KOPT-K1 (cell line): Measurements from ENCODE around the gene GMDS.

Experiments
- H3K27ac ChIP-seq: fragments of 200-600 bp; sonication (generic); 2 replicates; pipeline ENCODE4 v1.5.1; 2016; ENCODE audit warnings: antibody characterized with exemption, mild to moderate bottlenecking, low read depth, low read length; ENCODE audit not compliant: poor library complexity, severe bottlenecking
- H3K36me3 ChIP-seq: fragments of 200-600 bp; sonication (generic); 2 replicates; pipeline ENCODE4 v1.5.1; 2017; ENCODE audit warnings: antibody characterized with exemption, mild to moderate bottlenecking, low read length, moderate library complexity; ENCODE audit not compliant: insufficient read depth
- H3K9me3 ChIP-seq: fragments of 200-600 bp; sonication (generic); 2 replicates; pipeline ENCODE4 v1.5.1; 2017; ENCODE audit warnings: antibody characterized with exemption, low read length, mild to moderate bottlenecking; ENCODE audit not compliant: insufficient read depth, poor library complexity, severe bottlenecking

The GMDS gene

DNA sequence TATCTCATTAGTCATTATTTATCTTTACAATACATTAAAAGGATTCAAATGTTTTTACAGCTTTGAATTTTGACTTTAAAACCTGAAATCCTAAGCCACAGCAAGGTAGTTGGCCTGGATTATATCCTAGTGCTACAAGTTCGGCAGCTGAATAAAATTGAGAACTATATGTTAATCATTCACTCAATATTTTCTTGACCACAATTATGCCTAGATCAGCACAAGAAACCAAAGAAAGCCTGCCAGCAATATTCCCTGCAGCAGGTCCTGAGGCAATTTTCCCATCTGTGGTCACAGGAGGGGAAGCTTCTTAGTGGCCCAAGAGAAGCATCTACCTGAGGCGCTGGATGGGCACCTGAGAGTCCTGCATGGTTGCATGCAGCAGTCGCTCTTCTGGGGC lies 183.5 kb downstream of the GMDS start:
- Histone ChIP-seq H3K27ac (no peak overlapping the region), H3K36me3 (no peaks in the 10 kb centered on the region), H3K9me3 (no peaks in the 10 kb centered on the region)

DNA sequence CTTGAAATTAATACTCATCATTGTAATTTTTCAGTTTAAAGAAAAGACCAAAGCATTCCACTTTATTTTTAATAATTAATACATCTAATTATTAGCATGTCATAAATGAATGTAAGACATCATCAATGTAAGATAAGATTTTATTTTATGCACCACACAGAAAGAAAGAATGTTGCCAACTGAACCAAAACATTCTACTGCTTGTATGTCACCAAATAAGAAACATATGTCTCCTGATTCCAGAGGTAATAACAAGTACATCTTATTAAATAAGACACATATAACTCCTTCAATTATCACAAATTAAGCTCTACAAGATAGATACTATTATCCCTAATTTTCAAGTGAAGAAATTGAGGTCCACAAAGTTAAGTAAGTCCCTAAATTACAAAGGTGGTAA lies 189.5 kb downstream of the GMDS start:
- no peak overlapping the region for H3K27ac ChIP-seq

GRCh38 chr6:2055143-2055542 lies 190.3 kb downstream of the GMDS start:
- Histone ChIP-seq H3K36me3 (no peaks in the 10 kb centered on the region), H3K9me3 (peaks cover 3% of the 10 kb centered on the region), H3K27ac (no peak overlapping the region)

More for the DNA sequence above, 189.5 kb downstream of the GMDS start:
- no peaks in the 10 kb centered on the region for H3K36me3 ChIP-seq
- H3K9me3 ChIP-seq: peaks cover 3% of the 10 kb centered on the region

GRCh38 chr6:2054516-2055067 lies 190.8 kb downstream of the GMDS start:
- Histone ChIP-seq H3K27ac (no peak overlapping the region), H3K36me3 (no peaks in the 10 kb centered on the region), H3K9me3 (peaks cover 3% of the 10 kb centered on the region)

GRCh38 chr6:2053691-2054090 lies 191.7 kb downstream of the GMDS start:
- Histone ChIP-seq H3K27ac (no peak overlapping the region), H3K9me3 (peaks cover 3% of the 10 kb centered on the region), H3K36me3 (no peaks in the 10 kb centered on the region)

DNA sequence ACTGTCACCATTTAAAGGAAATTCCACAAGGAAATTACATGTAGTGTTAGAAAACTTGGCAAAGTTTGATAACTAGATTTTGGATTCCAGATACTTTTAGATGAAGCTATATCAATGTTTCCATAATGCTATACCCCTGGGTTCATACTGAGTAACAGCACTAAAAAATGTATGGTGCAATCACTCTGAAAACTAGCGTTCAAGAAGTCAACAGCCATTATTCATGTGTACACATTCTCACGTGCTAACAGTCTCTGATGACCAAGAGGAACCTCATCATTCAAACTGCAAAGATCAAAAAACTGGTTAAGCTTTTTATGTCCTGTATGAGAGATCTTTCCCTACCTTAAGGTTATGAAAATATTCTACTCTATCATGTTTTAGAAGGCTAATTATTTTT lies 197.6 kb downstream of the GMDS start:
- Histone ChIP-seq H3K36me3 (no peaks in the 10 kb centered on the region), H3K9me3 (peaks cover 9% of the 10 kb centered on the region), H3K27ac (no peak overlapping the region)

DNA sequence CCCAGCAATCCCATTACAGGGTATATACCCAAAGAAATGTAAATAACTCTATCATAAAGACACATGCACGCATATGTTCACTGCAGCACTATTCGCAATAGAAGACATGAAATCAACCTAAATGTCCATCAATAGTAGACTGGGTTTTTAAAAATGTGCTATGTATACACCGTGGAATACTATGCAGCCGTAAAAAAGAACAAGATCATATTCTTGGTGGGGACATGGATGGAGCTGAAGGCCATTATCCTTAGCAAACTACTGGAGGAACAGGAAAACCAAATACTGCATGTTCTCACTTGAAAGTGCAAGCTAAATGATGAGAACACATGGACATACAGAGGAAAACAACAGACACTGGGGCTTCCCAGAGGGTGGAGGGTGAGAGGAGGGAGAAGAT lies 201.2 kb downstream of the GMDS start:
- Histone ChIP-seq H3K27ac (no peak overlapping the region), H3K36me3 (no peaks in the 10 kb centered on the region), H3K9me3 (peaks cover 6% of the 10 kb centered on the region)

DNA sequence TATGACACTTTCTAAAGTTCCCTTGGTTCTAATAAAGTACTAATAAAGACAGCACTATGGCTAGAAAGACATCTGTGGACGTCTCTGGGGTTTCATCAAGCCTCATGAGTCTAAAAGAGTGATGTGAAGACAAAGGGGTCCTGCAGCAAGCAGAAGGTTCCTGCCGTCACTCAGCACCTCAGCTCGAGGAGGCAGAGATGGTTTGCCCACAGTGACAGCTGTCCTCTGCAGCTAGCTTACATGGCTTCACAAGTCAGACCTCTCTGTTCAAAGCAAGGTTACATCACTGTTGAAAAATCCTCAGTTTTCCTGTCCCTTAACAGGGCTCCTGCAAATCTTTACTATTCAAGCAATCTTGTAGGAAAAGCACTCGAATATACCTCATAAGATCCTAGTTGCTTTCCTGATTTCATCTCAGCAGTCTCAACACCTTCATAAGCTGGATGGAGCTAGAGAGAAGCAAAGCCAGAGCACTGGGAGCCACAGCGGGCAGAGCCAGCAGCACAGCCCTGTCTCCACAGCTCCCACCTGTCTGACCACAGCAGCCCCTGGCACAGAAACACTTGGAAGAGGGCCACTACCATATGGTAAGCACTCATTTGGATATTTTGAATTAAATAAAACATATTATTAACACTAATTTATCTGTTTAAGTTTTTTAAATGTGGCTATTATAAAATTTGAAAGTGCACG lies 202.3 kb downstream of the GMDS start:
- H3K9me3 ChIP-seq: peaks cover 6% of the 10 kb centered on the region
- no peak overlapping the region for H3K27ac ChIP-seq
- H3K36me3 ChIP-seq: no peaks in the 10 kb centered on the region

DNA sequence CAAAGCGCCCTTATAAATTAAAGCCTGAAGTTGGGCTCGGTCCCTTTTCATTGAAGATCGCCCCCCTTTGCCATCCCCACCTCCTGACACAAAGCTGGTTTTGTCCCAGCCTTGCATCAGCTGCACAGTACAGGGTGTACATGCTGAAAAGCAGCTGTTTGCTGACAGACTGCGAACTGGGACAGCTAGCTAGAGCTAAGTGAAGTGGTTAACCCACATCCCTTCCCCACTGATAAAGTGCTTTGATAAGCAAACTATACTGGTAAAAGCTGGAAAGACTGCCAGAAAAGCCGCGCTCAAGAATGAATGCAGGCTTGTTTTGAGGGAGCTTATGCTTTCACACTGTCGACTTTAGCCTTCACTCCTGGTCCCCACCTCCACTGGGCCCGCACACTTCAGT lies 207.3 kb downstream of the GMDS start:
- no peak overlapping the region for H3K27ac ChIP-seq
- no peaks in the 10 kb centered on the region for H3K36me3 ChIP-seq
- H3K9me3 ChIP-seq: no peaks in the 10 kb centered on the region

GRCh38 chr6:2037237-2037926 lies 208.0 kb downstream of the GMDS start:
- no peak overlapping the region for H3K27ac ChIP-seq

DNA sequence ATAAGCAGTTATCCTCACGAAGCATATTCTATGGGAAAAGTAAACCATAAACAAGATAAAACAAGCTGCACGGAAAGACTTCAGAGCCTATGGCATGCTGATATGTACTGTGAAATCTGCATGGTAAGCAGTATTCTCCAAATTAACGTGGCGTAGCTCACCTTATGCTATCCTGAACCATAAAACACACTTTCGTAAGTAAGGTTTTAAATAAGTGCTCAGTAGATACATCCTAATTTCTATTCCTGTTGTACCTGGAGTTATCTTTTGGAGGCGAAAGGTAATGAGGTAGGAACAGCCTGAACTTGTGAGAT lies 208.7 kb downstream of the GMDS start:
- H3K27ac ChIP-seq: no peak overlapping the region
- no peaks in the 10 kb centered on the region for H3K9me3 ChIP-seq
- H3K36me3 ChIP-seq: no peaks in the 10 kb centered on the region

More at GRCh38 chr6:2037237-2037926, 208.0 kb downstream of the GMDS start:
- Histone ChIP-seq H3K9me3 (no peaks in the 10 kb centered on the region), H3K36me3 (no peaks in the 10 kb centered on the region)

- H3K36me3 ChIP-seq: no peaks in the 10 kb centered on the region
- H3K27ac ChIP-seq: no peak overlapping the region
- no peaks in the 10 kb centered on the region for H3K9me3 ChIP-seq
Measured at GRCh38 chr6:2035826-2036709, 209.3 kb downstream of the GMDS start.

- no peak overlapping the region for H3K27ac ChIP-seq
- no peaks in the 10 kb centered on the region for H3K36me3 ChIP-seq
- no peaks in the 10 kb centered on the region for H3K9me3 ChIP-seq
Measured at GRCh38 chr6:2035046-2035445, 210.4 kb downstream of the GMDS start.

DNA sequence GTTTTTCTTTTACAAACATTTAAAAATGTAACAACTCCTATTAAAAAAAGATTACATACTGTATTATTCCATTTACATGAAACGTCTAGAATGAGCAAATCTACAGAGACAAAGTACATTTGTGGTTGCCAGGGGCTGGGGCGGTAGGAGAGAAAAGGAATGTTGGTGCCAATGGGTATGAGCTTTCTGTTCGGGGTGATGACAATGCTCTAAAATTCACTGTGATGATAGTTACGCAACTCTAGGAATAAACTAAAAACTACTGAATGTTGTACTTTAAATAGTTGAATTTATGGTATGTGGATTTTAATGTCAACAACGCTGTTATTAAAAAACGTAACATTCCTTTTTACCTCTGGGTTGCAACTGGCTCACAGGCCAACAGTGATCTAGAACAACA lies 211.1 kb downstream of the GMDS start:
- H3K9me3 ChIP-seq: no peaks in the 10 kb centered on the region
- H3K36me3 ChIP-seq: no peaks in the 10 kb centered on the region
- H3K27ac ChIP-seq: no peak overlapping the region

GRCh38 chr6:2033544-2033943 lies 211.9 kb downstream of the GMDS start:
- H3K36me3 ChIP-seq: no peaks in the 10 kb centered on the region
- H3K9me3 ChIP-seq: no peaks in the 10 kb centered on the region
- no peak overlapping the region for H3K27ac ChIP-seq
